Neural cell (in vitro differentiated cells): ENCODE data around the gene MAN2B2. TPM values are rescaled to one million over a fixed set of nuclear protein-coding genes. Genes with fewer than 3 reads are reported as not detected.

Experiments used
- H2AFZ ChIP-seq: fragments of 200-600, 300-800 bp; sonication (generic), shearing (Covaris generic); 2 replicates; pipeline ENCODE4 v1.6.0; 2014; ENCODE audit warnings: low read depth, mild to moderate bottlenecking, antibody characterized with exemption, low read length, moderate library complexity
- H3F3A ChIP-seq: fragments of 200-600 bp; shearing (Covaris generic); 2 replicates; pipeline ENCODE4 v1.6.1; 2016; ENCODE audit warnings: mild to moderate bottlenecking, moderate library complexity, mixed read lengths, antibody characterized with exemption, low read length; ENCODE audit not compliant: insufficient read depth, poor library complexity, severe bottlenecking
- H3K27ac ChIP-seq: fragments of 200-600, 300-800 bp; sonication (generic), shearing (Covaris generic); 2 replicates; pipeline ENCODE4 v1.5.1; 2014; ENCODE audit warnings: mild to moderate bottlenecking, low read length, moderate library complexity
- H3K27me3 ChIP-seq: fragments of 300-800, 200-600 bp; sonication (generic), shearing (Covaris generic); 2 replicates; pipeline ENCODE4 v1.6.0; 2014; ENCODE audit warnings: mild to moderate bottlenecking, low read depth, low read length, moderate library complexity; ENCODE audit not compliant: insufficient read depth
- H3K36me3 ChIP-seq: fragments of 300-800, 200-600 bp; sonication (generic), shearing (Covaris generic); 2 replicates; pipeline ENCODE4 v1.5.1; 2014; ENCODE audit warnings: mild to moderate bottlenecking, antibody characterized with exemption, low read length, moderate library complexity; ENCODE audit not compliant: insufficient read depth
- H3K4me2 ChIP-seq: fragments of 300-800, 200-600 bp; sonication (generic), shearing (Covaris generic); 2 replicates; pipeline ENCODE4 v1.6.0; 2014; ENCODE audit warnings: mild to moderate bottlenecking, low read length
- H3K4me3 ChIP-seq: fragments of 300-800, 200-600 bp; sonication (generic), shearing (Covaris generic); 2 replicates; pipeline ENCODE4 v1.5.1; 2014; ENCODE audit warnings: mild to moderate bottlenecking, low read length, moderate library complexity
- H3K79me2 ChIP-seq: fragments of 200-600 bp; shearing (Covaris generic); replicated peaks from 2 replicates; pipeline ENCODE4 v1.6.0; 2014; ENCODE audit warnings: mild to moderate bottlenecking, low read length, moderate library complexity; ENCODE audit not compliant: insufficient read depth
- H3K9ac ChIP-seq: fragments of 300-800, 200-600 bp; sonication (generic), shearing (Covaris generic); 2 replicates; pipeline ENCODE4 v1.6.1; 2016; ENCODE audit warnings: mild to moderate bottlenecking, low read length, mixed read lengths
- H3K9me2 ChIP-seq: fragments of 200-600 bp; shearing (Covaris generic); 2 replicates; pipeline ENCODE4 v1.6.1; 2016; ENCODE audit warnings: mild to moderate bottlenecking, low read length, mixed read lengths; ENCODE audit not compliant: insufficient read depth
- H3K9me3 ChIP-seq: fragments of 200-600, 300-800 bp; sonication (generic), shearing (Covaris generic); 2 replicates; pipeline ENCODE4 v1.6.1; 2016; ENCODE audit warnings: mild to moderate bottlenecking, mixed run types, low read length, moderate library complexity, mixed read lengths
- H4K20me1 ChIP-seq: fragments of 200-600 bp; shearing (Covaris generic); 2 replicates; pipeline ENCODE4 v1.6.1; 2016; ENCODE audit warnings: mild to moderate bottlenecking, mixed run types; ENCODE audit not compliant: insufficient read depth
- EP300 ChIP-seq: fragments of 450-650 bp; conservative IDR thresholded peaks from 2 replicates; pipeline ENCODE4 v1.6.1; 2014; ENCODE audit warnings: antibody characterized with exemption, mild to moderate bottlenecking, moderate library complexity; ENCODE audit not compliant: poor library complexity, severe bottlenecking
- EZH2 ChIP-seq: fragments of 200-600, 300-800 bp; shearing (Covaris generic), sonication (generic); IDR thresholded peaks from 2 replicates; pipeline ENCODE4 v1.6.1; 2014; ENCODE audit warnings: antibody characterized with exemption, low read length, borderline replicate concordance, mild to moderate bottlenecking; ENCODE audit not compliant: insufficient read depth, poor library complexity, severe bottlenecking
- MXI1 ChIP-seq: fragments of 450-650 bp; conservative IDR thresholded peaks from 2 replicates; pipeline ENCODE4 v1.6.1; 2014; ENCODE audit warnings: antibody characterized with exemption, mild to moderate bottlenecking; ENCODE audit not compliant: poor library complexity, severe bottlenecking
- POLR2AphosphoS5 ChIP-seq: IDR thresholded peaks from 2 replicates; pipeline ENCODE4 v1.6.1; 2012
- RAD21 ChIP-seq: fragments of 450-650 bp; conservative IDR thresholded peaks from 2 replicates; pipeline ENCODE4 v1.6.1; 2014; ENCODE audit warnings: antibody characterized with exemption, mild to moderate bottlenecking, moderate library complexity
- SMC3 ChIP-seq: fragments of 450-650 bp; conservative IDR thresholded peaks from 2 replicates; pipeline ENCODE4 v1.6.1; 2014; ENCODE audit warnings: antibody characterized with exemption, mild to moderate bottlenecking, moderate library complexity; ENCODE audit not compliant: poor library complexity
- TAF1 ChIP-seq: IDR thresholded peaks from 2 replicates; pipeline ENCODE4 v1.6.1; 2012; ENCODE audit warnings: low read depth
- polyA plus RNA-seq: library from polyadenylated mRNA; depleted of rRNA; stranded (reverse); fragments of >200 nt; gene quantifications from 2 replicates; pipeline ENCODE4 v1.2.3, GENCODE V29; 2014
- TF ChIP-seq, protein P1 (sequence below): IDR thresholded peaks from 2 replicates; pipeline ENCODE4 v1.6.1; 2012; ENCODE audit warnings: borderline replicate concordance
- TF ChIP-seq, protein P2 (sequence below): fragments of 450-650 bp; IDR thresholded peaks from 2 replicates; pipeline ENCODE4 v1.5.1; 2014; ENCODE audit warnings: antibody characterized with exemption, mild to moderate bottlenecking, moderate library complexity; ENCODE audit not compliant: poor library complexity, severe bottlenecking

MAN2B2 gene
- polyA plus RNA-seq, 1 donor from 2014 or later, result 7.5 TPM

DNA sequence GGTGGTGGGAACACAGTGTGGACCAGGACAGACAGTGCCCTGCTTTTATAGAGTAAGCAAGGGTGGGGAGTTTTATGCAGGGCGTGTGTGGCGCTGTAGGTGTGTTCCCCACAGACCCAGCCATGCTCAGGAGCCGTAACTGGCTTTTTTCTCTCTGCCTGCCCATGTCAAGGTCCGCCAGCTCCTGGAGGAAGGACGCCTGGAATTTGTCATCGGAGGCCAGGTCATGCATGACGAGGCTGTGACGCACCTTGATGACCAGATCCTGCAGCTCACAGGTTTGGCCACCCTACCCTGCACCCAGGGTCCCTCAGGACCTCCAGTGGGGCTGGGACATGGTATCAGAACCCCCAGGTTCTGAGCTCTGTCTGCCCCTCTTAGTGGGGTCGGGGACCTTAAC is 3.2 kb downstream of the MAN2B2 start:
- Histone ChIP-seq H3K27ac (no peak overlapping the region), H3F3A (no peaks in the 10 kb centered on the region), H3K27me3 (no peaks in the 10 kb centered on the region)

DNA sequence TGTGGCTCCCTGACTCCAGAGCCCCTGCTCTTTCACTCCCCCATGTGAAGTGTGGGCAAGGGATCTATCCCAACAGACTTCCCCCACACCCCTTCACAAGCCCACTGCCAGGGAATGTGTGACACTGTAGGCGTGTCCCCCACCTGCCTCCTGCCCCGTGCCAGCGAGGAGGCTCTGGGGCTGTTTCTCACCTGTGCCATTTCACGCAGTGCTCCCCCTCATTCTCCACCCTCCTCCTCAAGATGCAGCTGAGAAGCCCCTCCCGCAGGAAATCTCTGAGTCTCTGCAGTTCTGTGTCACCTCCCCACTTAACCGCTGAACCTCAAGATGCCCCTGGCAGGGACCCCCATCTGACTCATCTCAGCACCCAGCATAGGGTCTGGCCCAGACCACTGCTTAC is 5.4 kb downstream of the MAN2B2 start:
- Histone ChIP-seq H3K27ac (no peak overlapping the region), H3K9me2 (no peaks in the 10 kb centered on the region), H4K20me1 (no peaks in the 10 kb centered on the region), H3K27me3 (no peaks in the 10 kb centered on the region), H2AFZ (no peak overlapping the region), H3K36me3 (peaks cover 10% of the 10 kb centered on the region), H3F3A (no peaks in the 10 kb centered on the region), H3K4me2 (no peak overlapping the region), H3K4me3 (no peak overlapping the region), H3K79me2 (no peaks in the 10 kb centered on the region), H3K9me3 (no peaks in the 10 kb centered on the region), H3K9ac (no peak overlapping the region)
- TF ChIP-seq, protein P1, sequence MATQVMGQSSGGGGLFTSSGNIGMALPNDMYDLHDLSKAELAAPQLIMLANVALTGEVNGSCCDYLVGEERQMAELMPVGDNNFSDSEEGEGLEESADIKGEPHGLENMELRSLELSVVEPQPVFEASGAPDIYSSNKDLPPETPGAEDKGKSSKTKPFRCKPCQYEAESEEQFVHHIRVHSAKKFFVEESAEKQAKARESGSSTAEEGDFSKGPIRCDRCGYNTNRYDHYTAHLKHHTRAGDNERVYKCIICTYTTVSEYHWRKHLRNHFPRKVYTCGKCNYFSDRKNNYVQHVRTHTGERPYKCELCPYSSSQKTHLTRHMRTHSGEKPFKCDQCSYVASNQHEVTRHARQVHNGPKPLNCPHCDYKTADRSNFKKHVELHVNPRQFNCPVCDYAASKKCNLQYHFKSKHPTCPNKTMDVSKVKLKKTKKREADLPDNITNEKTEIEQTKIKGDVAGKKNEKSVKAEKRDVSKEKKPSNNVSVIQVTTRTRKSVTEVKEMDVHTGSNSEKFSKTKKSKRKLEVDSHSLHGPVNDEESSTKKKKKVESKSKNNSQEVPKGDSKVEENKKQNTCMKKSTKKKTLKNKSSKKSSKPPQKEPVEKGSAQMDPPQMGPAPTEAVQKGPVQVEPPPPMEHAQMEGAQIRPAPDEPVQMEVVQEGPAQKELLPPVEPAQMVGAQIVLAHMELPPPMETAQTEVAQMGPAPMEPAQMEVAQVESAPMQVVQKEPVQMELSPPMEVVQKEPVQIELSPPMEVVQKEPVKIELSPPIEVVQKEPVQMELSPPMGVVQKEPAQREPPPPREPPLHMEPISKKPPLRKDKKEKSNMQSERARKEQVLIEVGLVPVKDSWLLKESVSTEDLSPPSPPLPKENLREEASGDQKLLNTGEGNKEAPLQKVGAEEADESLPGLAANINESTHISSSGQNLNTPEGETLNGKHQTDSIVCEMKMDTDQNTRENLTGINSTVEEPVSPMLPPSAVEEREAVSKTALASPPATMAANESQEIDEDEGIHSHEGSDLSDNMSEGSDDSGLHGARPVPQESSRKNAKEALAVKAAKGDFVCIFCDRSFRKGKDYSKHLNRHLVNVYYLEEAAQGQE, result no peak
- TF ChIP-seq TAF1 (no peak), POLR2AphosphoS5 (no peak), SMC3 (no peak), RAD21 (no peak), EP300 (no peak), EZH2 (no peak), MXI1 (no peak)
- TF ChIP-seq, protein P2, sequence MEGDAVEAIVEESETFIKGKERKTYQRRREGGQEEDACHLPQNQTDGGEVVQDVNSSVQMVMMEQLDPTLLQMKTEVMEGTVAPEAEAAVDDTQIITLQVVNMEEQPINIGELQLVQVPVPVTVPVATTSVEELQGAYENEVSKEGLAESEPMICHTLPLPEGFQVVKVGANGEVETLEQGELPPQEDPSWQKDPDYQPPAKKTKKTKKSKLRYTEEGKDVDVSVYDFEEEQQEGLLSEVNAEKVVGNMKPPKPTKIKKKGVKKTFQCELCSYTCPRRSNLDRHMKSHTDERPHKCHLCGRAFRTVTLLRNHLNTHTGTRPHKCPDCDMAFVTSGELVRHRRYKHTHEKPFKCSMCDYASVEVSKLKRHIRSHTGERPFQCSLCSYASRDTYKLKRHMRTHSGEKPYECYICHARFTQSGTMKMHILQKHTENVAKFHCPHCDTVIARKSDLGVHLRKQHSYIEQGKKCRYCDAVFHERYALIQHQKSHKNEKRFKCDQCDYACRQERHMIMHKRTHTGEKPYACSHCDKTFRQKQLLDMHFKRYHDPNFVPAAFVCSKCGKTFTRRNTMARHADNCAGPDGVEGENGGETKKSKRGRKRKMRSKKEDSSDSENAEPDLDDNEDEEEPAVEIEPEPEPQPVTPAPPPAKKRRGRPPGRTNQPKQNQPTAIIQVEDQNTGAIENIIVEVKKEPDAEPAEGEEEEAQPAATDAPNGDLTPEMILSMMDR, result no peak

More for the DNA sequence above, 3.2 kb downstream of the MAN2B2 start:
- no peak overlapping the region for H3K4me3 ChIP-seq
- H3K4me2 ChIP-seq, result no peak overlapping the region
- TF ChIP-seq RAD21 (no peak), EP300 (no peak), POLR2AphosphoS5 (no peak), SMC3 (no peak), TAF1 (no peak), MXI1 (no peak), EZH2 (no peak)
- TF ChIP-seq, protein P2, result no peak
- TF ChIP-seq, protein P1, result no peak
- H3K9me3 ChIP-seq, result no peaks in the 10 kb centered on the region
- no peaks in the 10 kb centered on the region for H3K79me2 ChIP-seq
- no peak overlapping the region for H2AFZ ChIP-seq
- H3K9me2 ChIP-seq, result no peaks in the 10 kb centered on the region
- H3K36me3 ChIP-seq, result peaks cover 10% of the 10 kb centered on the region
- no peak overlapping the region for H3K9ac ChIP-seq
- H4K20me1 ChIP-seq, result no peaks in the 10 kb centered on the region
